Stimulated activated naive CD8-positive, alpha-beta T cell treated with anti-CD3 and anti-CD28 coated beads, Interleukin-15, Interleukin-2, amounts not matched to agents 100 ng/mL and 50 ng/mL, for 24 hours (primary cell): Measurements from ENCODE around the gene SUPT3H.
A peak's percentile ranks its signal among the peaks of the same experiment; 100 is the strongest.

Experiments used
- H3K27ac Mint-ChIP-seq: one replicate; pipeline ENCODE4 v1.8.0; 2021; ENCODE audit warnings: mild to moderate bottlenecking, mixed read lengths
- H3K27me3 Mint-ChIP-seq: one replicate; pipeline ENCODE4 v1.8.0; 2021; ENCODE audit warnings: mixed read lengths
- H3K36me3 Mint-ChIP-seq: one replicate; pipeline ENCODE4 v1.8.0; 2021; ENCODE audit warnings: low read depth, mixed read lengths
- H3K4me1 Mint-ChIP-seq: one replicate; pipeline ENCODE4 v1.8.0; 2021; ENCODE audit warnings: low read depth, mixed read lengths
- H3K4me3 Mint-ChIP-seq: one replicate; pipeline ENCODE4 v1.8.0; 2021; ENCODE audit warnings: mild to moderate bottlenecking, mixed read lengths
- H3K9me3 Mint-ChIP-seq: one replicate; pipeline ENCODE4 v1.8.0; 2021; ENCODE audit warnings: mixed read lengths

Gene SUPT3H

DNA sequence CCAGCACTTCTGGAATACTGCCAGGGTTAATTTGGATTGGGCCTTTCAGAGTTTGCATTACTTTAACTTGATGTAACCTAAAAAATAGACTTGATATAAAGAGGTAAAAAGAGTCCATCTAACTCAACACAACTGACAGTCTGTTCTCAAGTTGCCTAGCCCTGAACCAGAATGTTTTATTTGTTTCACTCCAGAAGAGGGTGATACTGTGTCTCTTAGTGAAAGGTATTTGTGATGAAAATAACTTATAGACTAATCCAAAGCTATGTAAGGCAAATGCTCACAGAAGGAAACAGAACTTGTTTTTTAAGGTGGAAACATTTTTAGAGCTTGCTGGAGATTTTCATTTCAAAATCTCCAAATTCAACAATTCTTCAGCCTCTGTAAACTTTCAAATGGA, 518.7 kb downstream of the SUPT3H start:
- Mint-ChIP-seq H3K9me3 (peaks cover 5% of the 10 kb centered on the region), H3K4me1 (peaks cover 22% of the 10 kb centered on the region)

DNA sequence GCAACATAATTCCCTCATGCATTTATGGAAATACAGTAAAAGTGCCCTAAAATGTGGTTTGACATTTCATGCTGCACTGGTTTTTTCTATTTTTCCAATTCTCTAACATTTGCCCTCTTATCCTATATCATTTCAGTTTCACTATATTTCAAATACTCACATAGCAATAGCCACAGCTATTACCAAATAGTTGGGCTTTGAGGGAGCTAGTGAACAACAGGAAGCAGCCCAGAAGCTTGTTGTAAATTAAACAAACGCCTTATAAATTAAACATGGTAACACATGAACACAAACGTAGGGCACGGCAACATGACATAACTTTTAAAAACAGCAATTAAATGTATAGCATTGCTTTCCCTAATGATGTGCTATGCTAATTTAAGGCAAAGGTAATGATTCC, 521.3 kb downstream of the SUPT3H start:
- no peaks in the 10 kb centered on the region for H3K27me3 Mint-ChIP-seq
- no peak overlapping the region for H3K4me3 Mint-ChIP-seq
- H3K4me1 Mint-ChIP-seq, result peaks cover 22% of the 10 kb centered on the region
- H3K9me3 Mint-ChIP-seq, result no peaks in the 10 kb centered on the region
- peaks cover 3% of the 10 kb centered on the region for H3K36me3 Mint-ChIP-seq
- no peak overlapping the region for H3K27ac Mint-ChIP-seq

More for the DNA sequence above, 518.7 kb downstream of the SUPT3H start:
- Mint-ChIP-seq H3K4me3 (no peak overlapping the region), H3K27ac (no peak overlapping the region), H3K27me3 (no peaks in the 10 kb centered on the region), H3K36me3 (peaks cover 18% of the 10 kb centered on the region)

DNA sequence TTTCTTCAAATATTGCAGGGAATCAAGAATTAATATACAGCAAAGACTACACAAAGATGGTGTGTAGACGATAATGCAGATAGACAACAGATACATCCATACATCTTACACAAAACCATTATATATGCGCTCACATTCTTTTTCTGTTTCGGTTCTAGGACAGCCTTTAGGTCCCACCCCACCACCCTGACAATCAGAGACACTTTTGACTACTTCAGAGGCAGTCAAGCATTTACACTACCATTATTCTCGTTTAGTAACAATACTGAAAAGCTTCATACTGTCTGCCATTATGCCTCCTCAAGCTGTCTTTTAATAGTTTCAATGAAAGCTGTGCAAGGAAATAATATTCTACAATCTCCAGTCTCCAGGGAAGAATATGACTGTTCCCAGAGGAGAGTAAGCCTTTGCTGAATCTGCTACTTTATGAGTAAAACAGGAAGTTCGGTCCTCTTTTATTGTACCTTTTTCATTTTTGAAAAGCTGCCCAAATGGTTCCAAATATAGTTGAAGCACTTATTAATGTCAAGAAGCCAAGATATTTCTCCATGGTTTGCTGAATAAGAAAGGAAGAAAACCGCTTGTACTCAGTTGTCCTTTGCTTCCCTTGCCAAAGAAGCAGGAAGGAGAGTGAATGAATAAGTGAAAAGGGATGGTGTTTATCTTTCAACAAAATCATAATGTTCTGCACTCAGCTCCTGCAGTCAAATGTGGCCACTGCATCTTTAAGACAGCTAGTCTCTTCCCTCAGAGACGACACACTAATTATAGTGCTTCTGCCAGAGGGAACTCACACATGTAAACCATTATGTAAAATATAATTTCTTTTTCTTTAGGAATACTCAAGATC, 521.9 kb downstream of the SUPT3H start:
- no peak overlapping the region for H3K27ac Mint-ChIP-seq
- no peaks in the 10 kb centered on the region for H3K27me3 Mint-ChIP-seq
- H3K36me3 Mint-ChIP-seq, result peaks cover 3% of the 10 kb centered on the region
- no peaks in the 10 kb centered on the region for H3K9me3 Mint-ChIP-seq
- H3K4me1 Mint-ChIP-seq, result peaks cover 22% of the 10 kb centered on the region
- no peak overlapping the region for H3K4me3 Mint-ChIP-seq

DNA sequence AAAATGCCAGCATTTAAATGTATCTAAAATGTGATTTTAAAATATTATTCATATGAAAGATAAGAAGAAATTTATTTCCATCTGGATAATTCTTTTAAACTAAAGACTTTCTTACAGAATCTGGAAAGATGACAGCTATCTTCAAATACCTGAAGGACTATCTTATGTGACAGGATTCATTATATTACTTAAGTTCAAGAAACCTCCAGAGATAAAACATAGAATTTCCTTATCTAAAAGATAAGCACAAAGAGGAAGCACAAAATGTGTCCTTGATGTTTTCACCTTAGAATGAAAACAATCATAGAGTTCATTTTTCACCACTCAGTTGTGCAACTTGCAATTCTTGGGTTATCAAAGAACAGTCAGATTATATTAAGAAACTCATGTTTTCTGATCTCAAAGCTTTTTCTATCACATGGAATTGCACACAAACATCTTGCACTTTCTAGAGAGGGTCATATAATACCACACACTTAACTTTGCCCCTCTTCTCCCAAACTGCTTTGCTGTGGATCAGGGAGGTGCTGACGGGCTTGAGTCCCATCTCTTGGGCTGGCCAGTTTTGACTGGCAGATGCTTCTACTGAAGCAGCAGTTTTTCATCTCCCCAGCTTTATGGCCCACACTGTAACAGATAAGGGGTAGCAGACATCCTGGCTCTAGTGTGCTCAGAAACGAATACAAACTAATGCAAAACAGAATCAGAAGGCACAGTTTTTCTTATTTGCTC, 522.9 kb downstream of the SUPT3H start:
- no peak overlapping the region for H3K4me3 Mint-ChIP-seq
- H3K36me3 Mint-ChIP-seq, result peaks cover 3% of the 10 kb centered on the region
- H3K9me3 Mint-ChIP-seq, result no peaks in the 10 kb centered on the region
- H3K4me1 Mint-ChIP-seq, result peaks cover 27% of the 10 kb centered on the region
- H3K27ac Mint-ChIP-seq, result no peak overlapping the region
- no peaks in the 10 kb centered on the region for H3K27me3 Mint-ChIP-seq

DNA sequence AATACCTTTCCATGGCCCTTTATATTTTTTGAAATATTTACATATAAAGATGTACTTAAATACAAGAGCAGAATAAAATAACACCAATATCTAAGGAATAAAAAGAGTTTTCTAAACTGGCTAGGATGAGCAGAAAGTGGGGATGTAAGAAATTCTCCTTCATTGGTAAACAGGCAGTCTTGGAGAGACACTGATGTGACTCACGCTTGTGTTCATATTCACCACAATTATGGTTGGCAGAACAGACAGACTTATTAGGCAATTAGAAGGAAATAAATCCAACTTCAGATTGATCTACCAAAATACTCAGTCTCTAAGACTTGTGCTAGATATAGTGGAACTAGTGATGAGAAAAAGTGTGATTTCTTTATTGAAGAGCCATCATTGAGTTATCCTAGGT, 526.6 kb downstream of the SUPT3H start:
- no peaks in the 10 kb centered on the region for H3K9me3 Mint-ChIP-seq
- peaks cover 20% of the 10 kb centered on the region for H3K4me1 Mint-ChIP-seq
- H3K4me3 Mint-ChIP-seq, result no peak overlapping the region
- no peaks in the 10 kb centered on the region for H3K27me3 Mint-ChIP-seq
- H3K27ac Mint-ChIP-seq, result no peak overlapping the region
- peaks cover 7% of the 10 kb centered on the region for H3K36me3 Mint-ChIP-seq

DNA sequence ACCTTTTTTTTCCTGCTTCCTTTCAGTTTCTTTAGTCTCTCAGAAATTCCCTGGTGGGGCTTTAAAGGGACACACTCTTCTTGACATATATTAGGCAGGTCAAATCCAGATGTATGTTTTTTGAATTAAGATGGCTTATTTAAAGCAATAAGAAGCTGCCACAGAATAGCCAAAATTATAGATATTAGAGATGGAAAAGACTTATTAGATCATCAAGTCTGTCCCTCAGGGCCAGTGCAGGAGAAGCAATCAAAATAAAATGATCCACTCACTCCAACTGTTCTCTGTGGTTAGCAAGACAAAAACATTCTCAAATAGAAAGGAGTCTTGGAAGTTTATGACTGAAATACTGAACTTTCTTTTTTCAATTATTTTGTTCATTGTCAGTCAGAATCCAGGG, 527.4 kb downstream of the SUPT3H start:
- H3K9me3 Mint-ChIP-seq, result no peaks in the 10 kb centered on the region
- H3K36me3 Mint-ChIP-seq, result peaks cover 7% of the 10 kb centered on the region
- H3K27me3 Mint-ChIP-seq, result no peaks in the 10 kb centered on the region
- no peak overlapping the region for H3K4me3 Mint-ChIP-seq
- H3K27ac Mint-ChIP-seq, result no peak overlapping the region
- peaks cover 12% of the 10 kb centered on the region for H3K4me1 Mint-ChIP-seq

DNA sequence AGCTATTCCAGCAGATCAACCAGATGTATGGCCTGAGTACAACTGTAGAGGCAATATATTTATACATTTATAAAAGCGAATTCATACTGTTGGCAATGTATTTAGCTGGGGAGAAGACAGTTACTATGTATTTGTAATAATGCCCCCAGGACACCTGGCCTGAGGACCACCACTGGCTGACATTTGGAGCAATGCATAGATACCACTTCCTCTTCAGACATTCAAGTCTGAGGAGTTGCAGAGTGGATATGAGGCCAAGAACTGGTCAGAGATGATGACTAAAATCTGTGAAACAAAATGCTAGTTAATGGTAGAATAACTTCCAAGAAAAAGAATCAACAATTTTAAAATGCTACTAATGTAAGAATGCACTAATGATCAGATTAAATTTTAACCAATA, 527.9 kb downstream of the SUPT3H start:
- no peak overlapping the region for H3K4me3 Mint-ChIP-seq

DNA sequence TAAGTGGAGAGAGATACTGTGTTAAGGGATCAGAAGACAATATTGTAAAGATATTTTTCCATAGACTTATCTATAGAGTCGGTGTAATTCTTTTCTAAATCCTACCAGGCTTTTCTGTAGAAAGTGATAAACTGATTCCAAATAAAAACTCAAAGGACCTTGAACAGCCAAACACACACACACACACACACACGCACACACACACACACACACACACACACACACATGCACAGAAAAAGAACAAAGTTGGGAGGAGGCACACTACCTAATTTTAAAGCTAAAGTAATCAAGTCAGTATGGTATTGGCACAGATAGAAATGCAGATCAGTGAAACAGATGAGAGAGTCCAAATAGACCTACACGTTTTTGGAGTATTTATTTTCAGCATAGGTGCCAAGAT, 534.0 kb downstream of the SUPT3H start:
- H3K4me1 Mint-ChIP-seq, result peaks cover 5% of the 10 kb centered on the region
- H3K27ac Mint-ChIP-seq, result no peak overlapping the region
- H3K36me3 Mint-ChIP-seq, result peaks cover 4% of the 10 kb centered on the region
- H3K9me3 Mint-ChIP-seq, result no peaks in the 10 kb centered on the region
- H3K4me3 Mint-ChIP-seq, result no peak overlapping the region
- no peaks in the 10 kb centered on the region for H3K27me3 Mint-ChIP-seq

More for the DNA sequence above, 527.9 kb downstream of the SUPT3H start:
- Mint-ChIP-seq H3K27me3 (no peaks in the 10 kb centered on the region), H3K27ac (no peak overlapping the region), H3K4me1 (peaks cover 8% of the 10 kb centered on the region), H3K9me3 (no peaks in the 10 kb centered on the region), H3K36me3 (peaks cover 7% of the 10 kb centered on the region)

DNA sequence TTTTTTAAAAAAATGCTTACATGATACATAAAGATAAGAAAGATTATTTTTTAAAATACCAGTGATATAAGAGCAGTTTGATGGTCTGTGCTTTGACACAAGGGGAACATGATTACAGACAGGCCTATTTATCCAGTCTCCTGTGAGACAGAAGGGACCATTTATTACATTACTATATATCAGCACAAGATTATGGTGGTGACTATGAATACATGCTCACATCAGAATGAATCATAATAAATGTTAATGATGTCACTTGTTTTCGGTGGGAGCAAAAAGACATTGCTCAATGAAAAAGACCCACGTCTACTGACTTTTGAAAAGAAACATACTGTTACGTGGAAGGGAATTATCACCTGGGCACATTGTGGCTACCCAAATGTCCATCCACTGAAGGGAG, 535.1 kb downstream of the SUPT3H start:
- peaks cover 5% of the 10 kb centered on the region for H3K4me1 Mint-ChIP-seq
- no peaks in the 10 kb centered on the region for H3K9me3 Mint-ChIP-seq
- no peak overlapping the region for H3K27ac Mint-ChIP-seq
- H3K36me3 Mint-ChIP-seq, result peaks cover 4% of the 10 kb centered on the region
- no peaks in the 10 kb centered on the region for H3K27me3 Mint-ChIP-seq
- H3K4me3 Mint-ChIP-seq, result no peak overlapping the region

DNA sequence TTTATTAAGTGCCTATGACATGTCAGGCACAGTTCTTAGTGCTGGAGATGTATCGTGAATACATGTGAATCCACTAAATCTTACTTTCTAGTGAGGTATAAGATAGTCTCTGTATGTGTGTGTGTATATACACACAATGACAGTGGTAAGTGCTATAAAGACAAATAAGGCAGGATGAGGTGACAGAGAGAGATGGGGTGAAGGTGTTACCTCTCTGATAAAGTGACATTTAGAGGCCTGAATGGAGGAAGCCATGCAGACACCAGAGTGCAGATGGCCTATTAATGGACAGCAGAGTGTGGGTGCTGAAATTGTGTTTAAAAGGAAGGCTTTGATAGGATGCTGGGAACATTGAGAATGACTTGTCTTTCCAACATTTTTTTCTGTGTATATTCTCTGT, 535.9 kb downstream of the SUPT3H start:
- Mint-ChIP-seq H3K4me1 (peaks cover 5% of the 10 kb centered on the region), H3K27ac (no peak overlapping the region), H3K9me3 (no peaks in the 10 kb centered on the region), H3K36me3 (peaks cover 4% of the 10 kb centered on the region), H3K4me3 (no peak overlapping the region), H3K27me3 (no peaks in the 10 kb centered on the region)

DNA sequence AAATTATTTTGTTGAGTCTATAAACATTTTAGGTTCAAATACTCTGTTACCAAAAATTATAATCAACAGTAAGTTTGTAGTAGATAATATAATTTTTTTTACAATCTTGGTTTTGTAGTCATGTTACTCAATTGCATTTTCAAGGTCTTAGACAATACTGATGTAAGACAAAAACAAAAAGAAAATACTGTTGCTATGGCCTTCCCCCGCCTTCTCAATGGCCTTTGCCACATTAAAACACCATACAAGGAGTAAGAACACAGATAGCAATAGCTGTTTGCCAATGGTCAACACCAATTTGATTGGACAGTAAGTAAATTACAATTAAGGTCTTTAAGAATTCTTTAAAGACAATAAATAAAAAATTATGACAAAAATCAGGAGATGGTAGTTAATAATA, 540.0 kb downstream of the SUPT3H start:
- Mint-ChIP-seq H3K9me3 (no peaks in the 10 kb centered on the region), H3K36me3 (peaks cover 4% of the 10 kb centered on the region), H3K27me3 (no peaks in the 10 kb centered on the region), H3K4me3 (no peak overlapping the region), H3K4me1 (peaks cover 15% of the 10 kb centered on the region), H3K27ac (no peak overlapping the region)

DNA sequence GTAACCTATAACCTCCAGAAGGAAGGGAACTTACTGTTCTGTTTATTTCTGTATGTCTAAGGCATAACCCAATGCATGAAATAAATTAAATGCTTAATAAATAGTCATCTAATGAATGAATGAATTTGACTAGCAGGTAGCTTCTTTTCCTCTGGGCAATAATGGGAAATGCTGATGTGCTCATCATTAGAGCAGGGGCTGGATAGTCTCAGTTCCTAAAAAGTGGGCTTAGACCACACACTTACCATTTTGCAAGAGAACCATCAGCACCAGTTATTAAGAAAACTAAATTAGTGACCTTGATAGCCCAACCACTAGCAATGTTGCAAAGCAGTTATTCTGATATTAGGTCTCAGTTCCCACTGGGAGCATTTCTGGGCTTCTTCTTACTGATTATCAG, 540.5 kb downstream of the SUPT3H start:
- H3K9me3 Mint-ChIP-seq, result no peaks in the 10 kb centered on the region
- H3K4me3 Mint-ChIP-seq, result no peak overlapping the region
- H3K4me1 Mint-ChIP-seq, result peaks cover 15% of the 10 kb centered on the region
- no peak overlapping the region for H3K27ac Mint-ChIP-seq
- no peaks in the 10 kb centered on the region for H3K27me3 Mint-ChIP-seq
- peaks cover 4% of the 10 kb centered on the region for H3K36me3 Mint-ChIP-seq

DNA sequence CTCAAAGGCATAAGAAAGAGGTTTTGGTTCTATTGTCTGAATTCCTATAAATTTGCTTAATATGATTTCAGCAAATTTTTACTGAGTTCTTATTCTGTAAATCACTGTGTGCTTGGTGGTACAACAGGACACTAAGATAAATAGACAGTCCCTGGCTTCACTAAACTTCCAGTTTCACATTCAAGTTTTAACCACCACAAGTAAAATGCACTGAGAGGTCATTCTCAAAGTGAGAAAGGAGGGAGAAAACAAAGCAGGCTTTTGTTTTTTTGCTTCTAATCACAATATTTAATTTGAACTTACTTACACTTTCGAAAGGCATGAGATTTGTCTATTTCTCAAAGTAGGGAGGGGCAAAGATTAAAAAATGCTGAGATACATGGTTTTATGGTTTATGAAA, 544.5 kb downstream of the SUPT3H start:
- H3K9me3 Mint-ChIP-seq, result no peaks in the 10 kb centered on the region
- peaks cover 36% of the 10 kb centered on the region for H3K4me1 Mint-ChIP-seq
- H3K36me3 Mint-ChIP-seq, result peaks cover 5% of the 10 kb centered on the region
- no peaks in the 10 kb centered on the region for H3K27me3 Mint-ChIP-seq
- H3K4me3 Mint-ChIP-seq, result no peak overlapping the region
- no peak overlapping the region for H3K27ac Mint-ChIP-seq

DNA sequence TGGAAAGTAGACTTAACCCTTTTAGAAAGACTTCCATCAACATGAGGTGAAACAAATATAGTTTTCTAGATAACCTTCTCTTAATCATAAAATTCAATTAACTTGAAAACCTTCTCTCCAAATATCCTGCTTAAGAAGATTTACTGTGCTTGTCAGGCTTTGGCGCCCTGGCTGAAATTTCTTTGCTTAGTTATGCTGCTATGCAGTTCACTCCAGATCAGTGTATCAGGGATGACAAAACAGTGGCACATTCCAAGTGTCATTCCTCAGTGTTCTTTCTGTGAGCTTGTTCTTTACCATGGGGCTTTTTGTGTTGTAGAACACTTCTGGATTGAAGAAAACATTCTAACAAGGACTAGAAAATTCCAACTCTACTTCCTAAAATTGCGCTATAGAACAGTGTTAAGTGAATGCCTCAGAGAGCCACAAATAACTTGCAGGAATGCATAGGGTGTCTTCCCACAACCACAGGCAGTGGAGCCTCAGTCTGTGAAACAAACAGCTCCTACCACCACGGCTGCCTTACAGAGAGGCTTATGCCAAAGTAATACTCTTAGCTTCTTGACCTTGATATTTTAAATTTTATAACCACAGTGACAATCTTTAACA, 546.6 kb downstream of the SUPT3H start:
- Mint-ChIP-seq H3K9me3 (no peaks in the 10 kb centered on the region), H3K36me3 (peaks cover 13% of the 10 kb centered on the region), H3K27ac (no peak overlapping the region), H3K27me3 (no peaks in the 10 kb centered on the region), H3K4me3 (no peak overlapping the region), H3K4me1 (peaks cover 37% of the 10 kb centered on the region)

DNA sequence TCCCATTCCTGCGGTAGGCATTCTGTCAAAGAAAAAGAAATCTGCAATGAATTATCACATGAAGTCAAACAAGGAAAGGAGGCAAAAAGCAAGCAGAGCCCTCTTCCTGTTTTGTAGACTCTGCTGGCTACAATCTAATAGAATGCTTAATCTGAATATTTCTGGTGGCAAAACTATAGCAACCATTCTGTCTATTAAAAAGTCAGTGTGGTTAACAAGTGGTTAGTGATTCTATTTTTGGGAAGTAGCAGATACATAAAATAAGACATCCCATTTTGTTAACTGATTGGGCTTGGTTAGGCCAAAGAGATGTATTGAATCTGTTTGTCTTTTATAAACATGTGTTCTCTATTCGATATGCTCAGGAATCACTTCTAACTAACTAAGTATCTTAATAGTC, 547.9 kb downstream of the SUPT3H start:
- peaks cover 13% of the 10 kb centered on the region for H3K36me3 Mint-ChIP-seq
- H3K4me1 Mint-ChIP-seq, result peaks cover 37% of the 10 kb centered on the region
- H3K4me3 Mint-ChIP-seq, result no peak overlapping the region
- no peaks in the 10 kb centered on the region for H3K27me3 Mint-ChIP-seq
- peak overlapping the region; percentile 17 for H3K27ac Mint-ChIP-seq
- H3K9me3 Mint-ChIP-seq, result no peaks in the 10 kb centered on the region
